ENCODE measurements around the gene RNF223. TPM values are rescaled to one million over a fixed set of nuclear protein-coding genes. Genes with fewer than 3 reads are reported as not detected.

Gene RNF223
- total RNA-seq, 2 donors from 2014 or later: not detected

DNA sequence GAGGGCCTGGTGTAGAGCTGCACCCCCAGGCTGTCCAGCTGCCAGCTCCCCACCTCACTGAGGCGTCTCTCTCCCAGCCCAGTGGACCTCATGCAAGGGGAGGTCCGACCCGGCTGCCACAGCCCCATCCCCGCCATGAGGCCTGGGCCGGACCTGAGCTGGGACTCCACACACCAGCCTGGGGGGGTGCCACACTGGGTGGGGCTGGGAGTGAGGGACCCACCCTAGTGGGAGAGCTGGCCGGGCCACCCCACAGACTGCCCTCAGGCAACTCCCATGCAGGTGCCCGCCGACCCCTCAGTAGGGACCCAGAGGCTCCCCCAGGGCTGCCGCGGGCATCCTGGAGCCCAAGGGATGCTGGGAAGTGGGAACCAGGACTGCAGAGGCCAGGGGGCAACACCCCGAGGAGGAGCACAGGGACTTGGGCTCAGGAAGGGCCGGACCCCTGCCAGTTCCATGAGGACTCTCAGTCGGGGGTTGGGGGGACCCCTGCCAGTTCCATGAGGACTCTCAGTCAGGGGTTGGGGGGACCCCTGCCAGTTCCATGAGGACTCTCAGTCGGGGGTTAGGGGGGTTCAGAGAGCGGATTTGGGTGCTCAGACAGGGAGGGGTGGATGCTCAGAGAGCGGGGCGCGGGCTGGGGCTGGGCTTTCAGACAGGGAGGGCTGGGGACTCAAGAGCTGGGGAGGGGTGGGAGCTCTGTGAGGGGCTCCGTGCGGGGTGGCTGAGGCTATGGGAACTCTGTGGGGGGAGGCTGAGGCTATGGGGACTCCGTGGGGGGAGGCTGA, 1.2 kb upstream of the RNF223 start:
- no peak for DNase-seq (ENCODE audit: low spot score)
- H3K27me3 ChIP-seq: no peaks in the 10 kb centered on the region

GRCh38 chr1:1074631-1075147, 583 bp upstream of the RNF223 start:
- no peak for DNase-seq (ENCODE audit: low spot score)
- H3K36me3 ChIP-seq: no peaks in the 10 kb centered on the region
- no peaks in the 10 kb centered on the region for H3K9me3 ChIP-seq
- no peak overlapping the region for H3K4me3 ChIP-seq
- peaks cover 0 to 7% of the 10 kb centered on the region in 2 donors for H3K4me1 ChIP-seq
- H3K27ac ChIP-seq: no peak overlapping the region
- H3K27me3 ChIP-seq: no peaks in the 10 kb centered on the region
- no peak for TF ChIP-seq CTCF (IDR thresholded peaks at IDR 0.05)

More for the DNA sequence above, 1.2 kb upstream of the RNF223 start:
- H3K4me1 ChIP-seq: peaks cover 0 to 13% of the 10 kb centered on the region in 2 donors
- TF ChIP-seq CTCF (IDR thresholded peaks at IDR 0.05): no peak
- H3K27ac ChIP-seq: no peak overlapping the region
- H3K36me3 ChIP-seq: no peaks in the 10 kb centered on the region
- no peaks in the 10 kb centered on the region for H3K9me3 ChIP-seq
- H3K4me3 ChIP-seq: no peak overlapping the region

DNA sequence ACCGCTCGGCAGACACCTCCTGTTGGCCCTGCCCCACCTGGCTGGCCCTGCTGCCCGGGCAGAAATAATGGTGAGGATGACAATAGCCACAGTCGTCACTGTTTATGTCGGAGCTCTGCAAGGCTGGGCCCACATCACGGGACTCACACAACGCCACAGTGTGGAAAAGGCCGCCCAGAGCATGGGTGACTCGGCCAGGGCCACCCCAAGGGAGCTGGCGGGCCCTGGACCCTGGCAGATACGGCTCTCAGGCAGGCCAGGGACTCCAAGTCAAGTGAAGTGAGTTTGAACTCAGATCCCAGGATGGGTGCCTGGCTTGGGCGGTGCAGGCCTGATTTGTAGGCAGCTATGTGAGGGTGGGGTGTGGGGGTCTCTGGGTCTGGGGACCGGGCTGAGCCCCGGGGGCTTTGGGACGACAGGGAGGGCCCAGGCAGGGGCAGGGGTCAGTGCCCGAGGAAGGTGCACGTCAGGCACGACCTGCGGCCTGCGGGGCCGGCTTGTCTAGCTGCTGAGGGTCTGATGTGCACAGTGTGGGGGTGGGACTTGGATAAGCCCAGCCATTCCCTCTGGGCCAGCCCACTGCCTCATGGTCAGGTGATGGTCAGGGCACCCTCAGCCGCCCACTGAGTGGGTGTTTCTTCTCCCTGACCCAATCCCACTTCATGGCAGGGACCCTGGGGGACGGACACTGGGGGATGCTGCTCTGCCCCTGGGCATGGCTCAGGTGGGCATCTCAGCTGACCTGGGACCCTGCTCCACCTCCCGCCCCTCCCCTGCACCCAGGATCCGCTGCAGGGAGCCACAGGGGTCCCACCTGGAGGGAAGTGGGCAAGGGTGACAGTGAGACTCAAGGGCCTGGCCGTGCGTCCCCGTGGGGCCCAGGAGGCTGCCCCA, 1.0 kb downstream of the RNF223 start:
- no peaks in the 10 kb centered on the region for H3K9me3 ChIP-seq
- no peak for DNase-seq (ENCODE audit: low spot score)
- no peak for TF ChIP-seq CTCF (IDR thresholded peaks at IDR 0.05)
- no peak overlapping the region for H3K27ac ChIP-seq
- no peak overlapping the region for H3K4me3 ChIP-seq
- H3K36me3 ChIP-seq: no peaks in the 10 kb centered on the region
- peaks cover 0 to 3% of the 10 kb centered on the region in 2 donors for H3K27me3 ChIP-seq
- H3K4me1 ChIP-seq: peaks cover 0 to 17% of the 10 kb centered on the region in 2 donors

DNA sequence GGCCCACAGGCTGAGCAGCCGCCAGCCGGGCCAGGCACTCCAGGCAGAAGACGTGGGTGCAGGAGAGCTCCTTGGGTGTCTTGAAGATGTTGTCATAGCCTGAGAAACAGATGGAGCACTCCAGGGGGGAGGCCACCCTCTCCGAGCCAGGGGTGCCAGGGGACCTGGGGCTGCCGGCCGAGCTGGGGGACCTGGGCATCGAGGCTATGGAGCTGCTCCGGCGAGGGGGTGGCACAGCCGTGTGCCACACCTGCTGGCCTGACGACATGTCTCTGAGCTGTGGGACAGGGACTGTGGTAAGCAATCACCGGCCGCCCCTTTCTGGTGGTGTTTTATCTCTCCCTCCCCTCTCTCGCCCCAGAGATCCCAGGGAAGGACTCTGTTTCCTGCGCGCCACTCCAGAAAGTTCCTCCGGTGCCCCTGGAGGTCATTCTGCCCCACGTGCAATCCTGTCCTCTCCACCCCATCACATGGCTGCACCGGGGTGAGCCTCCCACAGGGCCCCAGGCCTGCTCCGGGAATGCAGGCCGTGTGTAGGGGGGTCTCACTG, 1.7 kb downstream of the RNF223 start:
- no peak for DNase-seq (ENCODE audit: low spot score)

More for the DNA sequence above, 1.7 kb downstream of the RNF223 start:
- TF ChIP-seq CTCF (IDR thresholded peaks at IDR 0.05): no peak
- no peak overlapping the region for H3K27ac ChIP-seq
- no peaks in the 10 kb centered on the region for H3K36me3 ChIP-seq
- H3K9me3 ChIP-seq: no peaks in the 10 kb centered on the region
- H3K4me3 ChIP-seq: no peak overlapping the region
- peaks cover 0 to 17% of the 10 kb centered on the region in 2 donors for H3K4me1 ChIP-seq
- H3K27me3 ChIP-seq: peaks cover 0 to 4% of the 10 kb centered on the region in 2 donors
